HCT116 (cell line): ENCODE data around the gene PPP2R5B.

ENCODE experiments used
- EZH2 ChIP-seq: fragments of 200-600 bp; sonication (generic); IDR thresholded peaks from 2 replicates; pipeline ENCODE4 v1.6.1; 2017; ENCODE audit warnings: antibody characterized with exemption, mixed run types
- EZH2phosphoT487 ChIP-seq: fragments of 200-600 bp; IDR thresholded peaks from 2 replicates; pipeline ENCODE4 v1.6.1; 2018; ENCODE audit warnings: antibody characterized with exemption, borderline replicate concordance
- POLR2A ChIP-seq: IDR thresholded peaks from 2 replicates; pipeline ENCODE4 v1.7.0; 2011; ENCODE audit warnings: borderline replicate concordance; ENCODE audit not compliant: insufficient read depth, insufficient read length; ENCODE audit errors: extremely low read depth
- POLR2AphosphoS5 ChIP-seq: IDR thresholded peaks from 2 replicates; pipeline ENCODE4 v1.6.1; 2011; ENCODE audit warnings: mild to moderate bottlenecking, low read depth, low read length, moderate library complexity
- SP1 ChIP-seq: IDR thresholded peaks from 2 replicates; pipeline ENCODE4 v1.6.1; 2012; ENCODE audit warnings: low read depth
- ZNF274 ChIP-seq: fragments of 200-500 bp; sonication (Bioruptor generic); IDR thresholded peaks from 2 replicates; pipeline ENCODE4 v1.6.1; 2014; ENCODE audit warnings: mild to moderate bottlenecking, low read depth, low read length, inconsistent platforms
- TF ChIP-seq, protein P1 (sequence below), 3 experiments: fragments of 200-600 bp in 1 of 3; sonication (generic) in 1 of 3; IDR thresholded peaks in 2 of 3; conservative IDR thresholded peaks in 1 of 3; 2 replicates each; pipeline ENCODE4 v1.5.1; 2012 to 2017; ENCODE audit warnings: low read depth in 2 of 3, low read length in 2 of 3, antibody characterized with exemption in 1 of 3, borderline replicate concordance in 1 of 3, control low read depth in 1 of 3, mild to moderate bottlenecking in 1 of 3, mixed read lengths in 1 of 3, mixed run types in 1 of 3, moderate library complexity in 1 of 3; ENCODE audit not compliant: insufficient read depth in 1 of 3
- TF ChIP-seq, protein P2 (sequence below): IDR thresholded peaks from 2 replicates; pipeline ENCODE4 v1.6.1; 2012
- TF ChIP-seq, protein P3 (sequence below): IDR thresholded peaks from 2 replicates; pipeline ENCODE4 v1.6.1; 2012
- TF ChIP-seq, protein P4 (sequence below): IDR thresholded peaks from 2 replicates; pipeline ENCODE4 v1.6.1; 2012; ENCODE audit warnings: low read depth

DNA sequence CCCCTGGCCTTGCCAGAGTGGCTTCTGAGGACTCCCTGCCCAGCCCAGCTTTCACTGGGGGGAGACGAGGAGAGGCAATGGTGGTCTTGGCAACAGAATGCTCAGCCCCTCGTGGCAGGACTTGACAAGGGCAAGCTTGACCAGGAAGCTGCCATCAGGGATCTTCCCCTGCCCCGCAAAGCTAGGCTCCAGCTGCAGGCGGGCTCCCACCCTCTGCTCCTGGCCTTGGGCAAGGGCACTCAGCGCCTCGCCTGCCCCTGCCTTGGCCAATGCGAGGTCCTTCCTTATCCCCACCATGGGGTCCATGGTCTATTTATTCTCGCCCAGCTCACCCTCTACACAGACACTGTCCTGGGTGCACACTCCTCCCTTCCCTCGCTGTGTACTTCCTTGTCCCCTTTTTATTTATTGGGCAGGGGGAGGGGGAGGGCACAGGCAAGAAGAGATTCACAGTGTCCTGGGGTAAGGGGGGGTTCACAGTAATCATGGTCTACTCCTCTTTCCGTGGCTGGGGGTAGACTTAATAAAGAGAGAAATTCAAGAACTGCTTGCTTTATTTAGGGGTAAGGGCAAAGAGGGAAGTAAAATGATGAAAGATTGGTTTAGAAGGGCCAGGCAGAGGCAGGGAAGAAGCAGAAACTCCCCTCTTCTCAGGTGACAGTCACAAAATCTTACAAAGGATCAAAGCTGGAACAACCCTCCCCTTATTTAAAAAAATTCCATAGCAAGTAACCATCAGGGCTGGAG, 9.6 kb downstream of the PPP2R5B start:
- TF ChIP-seq, protein P1, sequence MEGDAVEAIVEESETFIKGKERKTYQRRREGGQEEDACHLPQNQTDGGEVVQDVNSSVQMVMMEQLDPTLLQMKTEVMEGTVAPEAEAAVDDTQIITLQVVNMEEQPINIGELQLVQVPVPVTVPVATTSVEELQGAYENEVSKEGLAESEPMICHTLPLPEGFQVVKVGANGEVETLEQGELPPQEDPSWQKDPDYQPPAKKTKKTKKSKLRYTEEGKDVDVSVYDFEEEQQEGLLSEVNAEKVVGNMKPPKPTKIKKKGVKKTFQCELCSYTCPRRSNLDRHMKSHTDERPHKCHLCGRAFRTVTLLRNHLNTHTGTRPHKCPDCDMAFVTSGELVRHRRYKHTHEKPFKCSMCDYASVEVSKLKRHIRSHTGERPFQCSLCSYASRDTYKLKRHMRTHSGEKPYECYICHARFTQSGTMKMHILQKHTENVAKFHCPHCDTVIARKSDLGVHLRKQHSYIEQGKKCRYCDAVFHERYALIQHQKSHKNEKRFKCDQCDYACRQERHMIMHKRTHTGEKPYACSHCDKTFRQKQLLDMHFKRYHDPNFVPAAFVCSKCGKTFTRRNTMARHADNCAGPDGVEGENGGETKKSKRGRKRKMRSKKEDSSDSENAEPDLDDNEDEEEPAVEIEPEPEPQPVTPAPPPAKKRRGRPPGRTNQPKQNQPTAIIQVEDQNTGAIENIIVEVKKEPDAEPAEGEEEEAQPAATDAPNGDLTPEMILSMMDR (IDR thresholded peaks at IDR 0.05 in 2 of 3, conservative IDR thresholded peaks at IDR 0.05 in 1 of 3; ENCODE audit: borderline replicate concordance in 1 of 3, insufficient read depth in 1 of 3, low read depth in 2 of 3, low read length in 2 of 3) = no peak
- TF ChIP-seq POLR2A (no peak), POLR2AphosphoS5 (no peak), SP1 (no peak), EZH2phosphoT487 (no peak), ZNF274 (no peak), EZH2 (no peak)
- TF ChIP-seq, protein P2, sequence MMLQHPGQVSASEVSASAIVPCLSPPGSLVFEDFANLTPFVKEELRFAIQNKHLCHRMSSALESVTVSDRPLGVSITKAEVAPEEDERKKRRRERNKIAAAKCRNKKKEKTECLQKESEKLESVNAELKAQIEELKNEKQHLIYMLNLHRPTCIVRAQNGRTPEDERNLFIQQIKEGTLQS = no peak
- TF ChIP-seq, protein P3, sequence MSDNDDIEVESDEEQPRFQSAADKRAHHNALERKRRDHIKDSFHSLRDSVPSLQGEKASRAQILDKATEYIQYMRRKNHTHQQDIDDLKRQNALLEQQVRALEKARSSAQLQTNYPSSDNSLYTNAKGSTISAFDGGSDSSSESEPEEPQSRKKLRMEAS = no peak
- TF ChIP-seq, protein P4, sequence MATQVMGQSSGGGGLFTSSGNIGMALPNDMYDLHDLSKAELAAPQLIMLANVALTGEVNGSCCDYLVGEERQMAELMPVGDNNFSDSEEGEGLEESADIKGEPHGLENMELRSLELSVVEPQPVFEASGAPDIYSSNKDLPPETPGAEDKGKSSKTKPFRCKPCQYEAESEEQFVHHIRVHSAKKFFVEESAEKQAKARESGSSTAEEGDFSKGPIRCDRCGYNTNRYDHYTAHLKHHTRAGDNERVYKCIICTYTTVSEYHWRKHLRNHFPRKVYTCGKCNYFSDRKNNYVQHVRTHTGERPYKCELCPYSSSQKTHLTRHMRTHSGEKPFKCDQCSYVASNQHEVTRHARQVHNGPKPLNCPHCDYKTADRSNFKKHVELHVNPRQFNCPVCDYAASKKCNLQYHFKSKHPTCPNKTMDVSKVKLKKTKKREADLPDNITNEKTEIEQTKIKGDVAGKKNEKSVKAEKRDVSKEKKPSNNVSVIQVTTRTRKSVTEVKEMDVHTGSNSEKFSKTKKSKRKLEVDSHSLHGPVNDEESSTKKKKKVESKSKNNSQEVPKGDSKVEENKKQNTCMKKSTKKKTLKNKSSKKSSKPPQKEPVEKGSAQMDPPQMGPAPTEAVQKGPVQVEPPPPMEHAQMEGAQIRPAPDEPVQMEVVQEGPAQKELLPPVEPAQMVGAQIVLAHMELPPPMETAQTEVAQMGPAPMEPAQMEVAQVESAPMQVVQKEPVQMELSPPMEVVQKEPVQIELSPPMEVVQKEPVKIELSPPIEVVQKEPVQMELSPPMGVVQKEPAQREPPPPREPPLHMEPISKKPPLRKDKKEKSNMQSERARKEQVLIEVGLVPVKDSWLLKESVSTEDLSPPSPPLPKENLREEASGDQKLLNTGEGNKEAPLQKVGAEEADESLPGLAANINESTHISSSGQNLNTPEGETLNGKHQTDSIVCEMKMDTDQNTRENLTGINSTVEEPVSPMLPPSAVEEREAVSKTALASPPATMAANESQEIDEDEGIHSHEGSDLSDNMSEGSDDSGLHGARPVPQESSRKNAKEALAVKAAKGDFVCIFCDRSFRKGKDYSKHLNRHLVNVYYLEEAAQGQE = no peak
